RWPE2 (cell line): ENCODE results near the gene PDE9A.
"Not testable (repeated sequence)": the region's sequence is repeated elsewhere in the genome, so short reads cannot be mapped to it uniquely, and the experiment has no call there.

ENCODE experiments used
- ATAC-seq: fragments of 200-7000 bp; cut with Tn5 transposase; 3 replicates; pipeline ENCODE4 v1.9.1; 2021; ENCODE audit warnings: low read depth
- DNase-seq: peaks from one replicate; pipeline ENCODE4 v3.0.0-alpha.2; 2020; ENCODE audit warnings: low spot score
- H3K27ac ChIP-seq: fragments of 450-650 bp; 2 replicates; pipeline ENCODE4 v1.5.1; 2017; ENCODE audit warnings: mild to moderate bottlenecking; ENCODE audit not compliant: poor library complexity, severe bottlenecking
- H3K27me3 ChIP-seq: fragments of 250-450 bp; sonication (Bioruptor Pico); 2 replicates; pipeline ENCODE4 v1.5.1; 2021; ENCODE audit warnings: mild to moderate bottlenecking, moderate library complexity; ENCODE audit not compliant: insufficient read depth, poor library complexity, severe bottlenecking
- H3K36me3 ChIP-seq: fragments of 250-450 bp; sonication (Bioruptor Pico); 2 replicates; pipeline ENCODE4 v1.5.1; 2020; ENCODE audit warnings: low read depth, mild to moderate bottlenecking, moderate library complexity
- H3K4me1 ChIP-seq: fragments of 250-450 bp; sonication (Bioruptor Pico); 2 replicates; pipeline ENCODE4 v1.5.1; 2021; ENCODE audit warnings: mild to moderate bottlenecking, moderate library complexity; ENCODE audit not compliant: insufficient read depth, poor library complexity, severe bottlenecking
- H3K4me3 ChIP-seq: fragments of 250-450 bp; sonication (Bioruptor Pico); 2 replicates; pipeline ENCODE4 v1.5.1; 2021; ENCODE audit warnings: mild to moderate bottlenecking, moderate library complexity; ENCODE audit not compliant: severe bottlenecking
- H3K9me3 ChIP-seq: fragments of 250-450 bp; sonication (Bioruptor Pico); 2 replicates; pipeline ENCODE4 v1.5.1; 2021; ENCODE audit warnings: mild to moderate bottlenecking, moderate library complexity; ENCODE audit not compliant: severe bottlenecking
- CTCF ChIP-seq: fragments of 450-650 bp; IDR thresholded peaks from one replicate; pipeline ENCODE4 v1.5.1; 2017; ENCODE audit warnings: mild to moderate bottlenecking, moderate library complexity; ENCODE audit not compliant: poor library complexity, severe bottlenecking

The PDE9A gene

GRCh38 chr21:42627527-42628289 lies 25.7 kb upstream of the PDE9A start:
- Histone ChIP-seq H3K27me3 (no peaks in the 10 kb centered on the region), H3K27ac (no peak overlapping the region), H3K4me3 (no peak overlapping the region), H3K36me3 (no peaks in the 10 kb centered on the region), H3K4me1 (no peaks in the 10 kb centered on the region), H3K9me3 (no peaks in the 10 kb centered on the region)
- ATAC-seq (no peak), DNase-seq (peak; percentile 14)
- TF ChIP-seq CTCF, result no peak

- not testable (repeated sequence) for H3K4me1 ChIP-seq, H3K27ac ChIP-seq, H3K27me3 ChIP-seq, ATAC-seq, H3K4me3 ChIP-seq, DNase-seq, H3K9me3 ChIP-seq, H3K36me3 ChIP-seq
Measured at GRCh38 chr21:42628466-42629061, 24.9 kb upstream of the PDE9A start.

- H3K9me3 ChIP-seq, result no peaks in the 10 kb centered on the region
- peak; percentile 42 for DNase-seq
- H3K36me3 ChIP-seq, result no peaks in the 10 kb centered on the region
- TF ChIP-seq CTCF, result no peak
- H3K4me3 ChIP-seq, result no peak overlapping the region
- no peaks in the 10 kb centered on the region for H3K4me1 ChIP-seq
- no peak for ATAC-seq
- no peak overlapping the region for H3K27ac ChIP-seq
- H3K27me3 ChIP-seq, result no peaks in the 10 kb centered on the region
Measured at GRCh38 chr21:42629933-42630589, 23.4 kb upstream of the PDE9A start.

- H3K9me3 ChIP-seq, result no peaks in the 10 kb centered on the region
- no peaks in the 10 kb centered on the region for H3K36me3 ChIP-seq
- no peaks in the 10 kb centered on the region for H3K27me3 ChIP-seq
- DNase-seq, result peak; percentile 20
- H3K4me3 ChIP-seq, result no peak overlapping the region
- ATAC-seq, result no peak
- no peak overlapping the region for H3K27ac ChIP-seq
- peaks cover under 1% of the 10 kb centered on the region for H3K4me1 ChIP-seq
- TF ChIP-seq CTCF, result no peak
Measured at GRCh38 chr21:42630626-42631025, 22.8 kb upstream of the PDE9A start.

GRCh38 chr21:42631142-42631541 lies 22.3 kb upstream of the PDE9A start:
- ATAC-seq, result no peak

More at GRCh38 chr21:42631142-42631541, 22.3 kb upstream of the PDE9A start:
- Histone ChIP-seq H3K9me3 (no peaks in the 10 kb centered on the region), H3K4me3 (no peak overlapping the region), H3K36me3 (no peaks in the 10 kb centered on the region), H3K27me3 (no peaks in the 10 kb centered on the region), H3K4me1 (peaks cover 6% of the 10 kb centered on the region), H3K27ac (no peak overlapping the region)
- TF ChIP-seq CTCF, result no peak
- DNase-seq, result peak; percentile 15
